HG03135 (cell line): ENCODE data around the gene MYBPHL.

Source experiments
- ATAC-seq: cut with Tn5 transposase; IDR thresholded peaks from one replicate; pipeline ENCODE4 v1.9.1; 2021; ENCODE audit warnings: mild to moderate bottlenecking, moderate library complexity; ENCODE audit not compliant: unreplicated experiment

The MYBPHL gene

GRCh38 chr1:109306832-109307273, at the start of gene MYBPHL:
Gene MYBPHL (minus strand): TSS chr1:109307011. CDS start chr1:109306991, 20 bp downstream.
- no peak for ATAC-seq

- no peak for ATAC-seq
These were observed 49.7 kb upstream of the MYBPHL start for GRCh38 chr1:109356505-109356904.

- ATAC-seq: no peak
These were observed 48.1 kb upstream of the MYBPHL start for GRCh38 chr1:109354929-109355328.

- no peak for ATAC-seq
These were observed 44.6 kb upstream of the MYBPHL start for GRCh38 chr1:109351457-109351856.

GRCh38 chr1:109350655-109351054, 43.8 kb upstream of the MYBPHL start:
- ATAC-seq: no peak

GRCh38 chr1:109350182-109350581, 43.4 kb upstream of the MYBPHL start:
- no peak for ATAC-seq

- no peak for ATAC-seq
These were observed 40.7 kb upstream of the MYBPHL start for GRCh38 chr1:109347511-109347910.

GRCh38 chr1:109341944-109342930, 35.4 kb upstream of the MYBPHL start:
- no peak for ATAC-seq

GRCh38 chr1:109338608-109339007, 31.8 kb upstream of the MYBPHL start:
- ATAC-seq: no peak

GRCh38 chr1:109338091-109338490, 31.3 kb upstream of the MYBPHL start:
- no peak for ATAC-seq

GRCh38 chr1:109335091-109335490, 28.3 kb upstream of the MYBPHL start:
- no peak for ATAC-seq

GRCh38 chr1:109331113-109331512, 24.3 kb upstream of the MYBPHL start:
- no peak for ATAC-seq

- no peak for ATAC-seq
These were observed 20.5 kb upstream of the MYBPHL start for GRCh38 chr1:109327285-109327684.

- no peak for ATAC-seq
These were observed 16.2 kb upstream of the MYBPHL start for GRCh38 chr1:109322974-109323373.

GRCh38 chr1:109319114-109319513, 12.3 kb upstream of the MYBPHL start:
- ATAC-seq: no peak

- no peak for ATAC-seq
These were observed 9.7 kb upstream of the MYBPHL start for GRCh38 chr1:109316506-109316905.

- ATAC-seq: no peak
These were observed 8.5 kb upstream of the MYBPHL start for GRCh38 chr1:109315288-109315687.

GRCh38 chr1:109314795-109315194, 8.0 kb upstream of the MYBPHL start:
- no peak for ATAC-seq

GRCh38 chr1:109312978-109313775, 6.4 kb upstream of the MYBPHL start:
- ATAC-seq: no peak

GRCh38 chr1:109312246-109312645, 5.4 kb upstream of the MYBPHL start:
- ATAC-seq: no peak

GRCh38 chr1:109309347-109309746, 2.5 kb upstream of the MYBPHL start:
- ATAC-seq: no peak
